Neural progenitor cell (in vitro differentiated cells): Measurements from ENCODE around the gene SLC19A1. TPM values are rescaled to one million over a fixed set of nuclear protein-coding genes. Genes with fewer than 3 reads are reported as not detected.
A peak's percentile ranks its signal among the peaks of the same experiment; 100 is the strongest.
"Not testable (repeated sequence)": the region's sequence is repeated elsewhere in the genome, so short reads cannot be mapped to it uniquely, and the experiment has no call there.

ENCODE experiments used
- DNase-seq: peaks from one replicate; pipeline ENCODE4 v3.0.0-alpha.2; 2016; ENCODE audit warnings: low spot score
- H2AFZ ChIP-seq: fragments of 200-600 bp; sonication (generic); replicated peaks from 2 replicates; pipeline ENCODE4 v1.6.1; 2016; ENCODE audit warnings: antibody characterized with exemption
- H3F3A ChIP-seq: fragments of 200-600 bp; sonication (generic); 2 replicates; pipeline ENCODE4 v1.6.1; 2016; ENCODE audit warnings: antibody characterized with exemption, low read depth
- H3K27ac ChIP-seq: fragments of 200-600 bp; sonication (generic); 2 replicates; pipeline ENCODE4 v1.5.1; 2016; ENCODE audit warnings: mild to moderate bottlenecking
- H3K27me3 ChIP-seq: fragments of 200-600 bp; sonication (generic); 2 replicates; pipeline ENCODE4 v1.6.1; 2016; ENCODE audit warnings: mild to moderate bottlenecking, moderate library complexity
- H3K36me3 ChIP-seq: fragments of 200-600 bp; sonication (generic); 2 replicates; pipeline ENCODE4 v1.5.1; 2016
- H3K4me1 ChIP-seq: fragments of 200-600 bp; sonication (generic); 2 replicates; pipeline ENCODE4 v1.6.1; 2016; ENCODE audit warnings: mixed run types
- H3K4me2 ChIP-seq: fragments of 200-600 bp; sonication (generic); 2 replicates; pipeline ENCODE4 v1.6.1; 2016
- H3K4me3 ChIP-seq: fragments of 200-600 bp; sonication (generic); 2 replicates; pipeline ENCODE4 v1.5.1; 2016
- H3K79me2 ChIP-seq: fragments of 200-600 bp; sonication (generic); 2 replicates; pipeline ENCODE4 v1.6.1; 2016; ENCODE audit warnings: low read depth
- H3K9ac ChIP-seq: fragments of 200-600 bp; sonication (generic); 2 replicates; pipeline ENCODE4 v1.6.1; 2016
- H3K9me3 ChIP-seq: fragments of 200-600 bp; sonication (generic); 2 replicates; pipeline ENCODE4 v1.5.1; 2016; ENCODE audit warnings: low read depth
- H4K20me1 ChIP-seq: fragments of 200-600 bp; sonication (generic); 2 replicates; pipeline ENCODE4 v1.6.1; 2016; ENCODE audit warnings: low read depth
- H3K27ac Mint-ChIP-seq: 3 replicates; pipeline ENCODE4 v1.8.0; 2021; ENCODE audit warnings: mixed read lengths
- H3K27me3 Mint-ChIP-seq: 2 replicates; pipeline ENCODE4 v1.8.0; 2022; ENCODE audit warnings: low read depth, mild to moderate bottlenecking, inconsistent platforms, moderate library complexity, mixed read lengths; ENCODE audit not compliant: insufficient read depth
- H3K36me3 Mint-ChIP-seq: 3 replicates; pipeline ENCODE4 v1.8.0; 2021; ENCODE audit warnings: mixed read lengths
- H3K4me1 Mint-ChIP-seq: 3 replicates; pipeline ENCODE4 v1.8.0; 2021; ENCODE audit warnings: mixed read lengths
- H3K4me3 Mint-ChIP-seq: 3 replicates; pipeline ENCODE4 v1.8.0; 2021; ENCODE audit warnings: mild to moderate bottlenecking, moderate library complexity, mixed read lengths
- H3K9me3 Mint-ChIP-seq: 3 replicates; pipeline ENCODE4 v1.8.0; 2020; ENCODE audit warnings: mixed read lengths
- EZH2 ChIP-seq: fragments of 200-600 bp; sonication (generic); IDR thresholded peaks from 2 replicates; pipeline ENCODE4 v1.6.1; 2017; ENCODE audit warnings: antibody characterized with exemption, mild to moderate bottlenecking, moderate library complexity
- EZH2phosphoT487 ChIP-seq: fragments of 200-600 bp; sonication (generic); IDR thresholded peaks from 2 replicates; pipeline ENCODE4 v1.6.1; 2017; ENCODE audit warnings: antibody characterized with exemption
- total RNA-seq: library from RNA; depleted of rRNA; stranded (reverse); fragments of >200 nt; gene quantifications from 2 replicates; pipeline ENCODE4 v1.2.3, GENCODE V29; 2015; ENCODE audit warnings: low replicate concordance
- TF ChIP-seq, protein P1 (sequence below): fragments of 200-600 bp; sonication (generic); IDR thresholded peaks from 2 replicates; pipeline ENCODE4 v1.5.1; 2017; ENCODE audit warnings: antibody characterized with exemption, mild to moderate bottlenecking

SLC19A1 gene
- total RNA-seq, 1 donor from 2014 or later: 7.7 TPM

DNA sequence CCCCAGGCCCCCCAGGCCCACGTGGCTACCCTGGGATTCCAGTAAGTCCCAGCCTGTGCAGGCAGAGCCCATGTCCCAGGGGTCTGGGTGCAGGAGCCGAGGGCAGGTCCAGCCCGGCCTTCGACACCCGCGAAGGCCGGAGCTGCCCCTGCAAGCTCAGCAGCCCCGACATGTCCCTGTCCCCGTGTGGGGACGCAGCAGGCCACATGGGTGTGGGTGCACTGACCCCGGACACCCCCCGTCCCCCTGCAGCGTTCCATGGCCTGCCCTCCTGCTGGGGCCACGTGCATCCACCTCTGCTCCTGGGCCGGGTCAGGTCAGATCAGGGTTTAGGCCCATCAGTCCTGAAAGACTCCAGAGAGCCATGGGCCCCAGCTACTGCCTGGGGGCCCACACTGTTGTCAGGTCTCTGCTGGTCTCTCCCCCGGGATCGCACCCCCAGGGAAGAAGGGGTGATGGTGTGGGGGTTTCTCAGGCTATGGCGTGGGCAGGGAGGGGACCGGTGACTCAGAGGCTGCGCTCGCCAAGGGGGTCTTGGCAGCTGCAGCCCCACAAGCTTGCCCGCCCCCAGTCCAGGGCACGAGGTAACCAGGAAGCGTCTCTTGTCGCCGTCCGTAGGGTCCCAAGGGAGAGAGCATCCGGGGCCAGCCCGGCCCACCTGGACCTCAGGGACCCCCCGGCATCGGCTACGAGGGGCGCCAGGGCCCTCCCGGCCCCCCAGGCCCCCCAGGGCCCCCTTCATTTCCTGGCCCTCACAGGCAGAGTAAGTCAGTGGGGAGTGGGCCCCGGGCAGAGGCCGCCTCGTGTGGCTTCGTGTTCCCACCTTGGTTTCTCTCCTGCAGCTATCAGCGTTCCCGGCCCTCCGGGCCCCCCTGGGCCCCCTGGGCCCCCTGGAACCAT is 37.5 kb downstream of the SLC19A1 start:
- Histone ChIP-seq H3F3A (no peaks in the 10 kb centered on the region), H3K79me2 (no peaks in the 10 kb centered on the region), H3K4me2 (no peak overlapping the region), H3K4me1 (peaks cover 3% of the 10 kb centered on the region), H3K36me3 (no peaks in the 10 kb centered on the region), H3K9ac (no peak overlapping the region), H3K4me3 (no peak overlapping the region), H4K20me1 (peaks cover 10% of the 10 kb centered on the region), H3K9me3 (no peaks in the 10 kb centered on the region), H3K27me3 (no peaks in the 10 kb centered on the region), H3K27ac (no peak overlapping the region), H2AFZ (no peak overlapping the region)
- Mint-ChIP-seq H3K27me3 (peaks cover 5% of the 10 kb centered on the region), H3K9me3 (no peaks in the 10 kb centered on the region), H3K36me3 (peaks cover 11% of the 10 kb centered on the region), H3K4me3 (no peak overlapping the region), H3K4me1 (peaks cover 5% of the 10 kb centered on the region), H3K27ac (peak overlapping the region; percentile 37)
- no peak for TF ChIP-seq EZH2
- TF ChIP-seq EZH2phosphoT487: no peak
- TF ChIP-seq, protein P1, sequence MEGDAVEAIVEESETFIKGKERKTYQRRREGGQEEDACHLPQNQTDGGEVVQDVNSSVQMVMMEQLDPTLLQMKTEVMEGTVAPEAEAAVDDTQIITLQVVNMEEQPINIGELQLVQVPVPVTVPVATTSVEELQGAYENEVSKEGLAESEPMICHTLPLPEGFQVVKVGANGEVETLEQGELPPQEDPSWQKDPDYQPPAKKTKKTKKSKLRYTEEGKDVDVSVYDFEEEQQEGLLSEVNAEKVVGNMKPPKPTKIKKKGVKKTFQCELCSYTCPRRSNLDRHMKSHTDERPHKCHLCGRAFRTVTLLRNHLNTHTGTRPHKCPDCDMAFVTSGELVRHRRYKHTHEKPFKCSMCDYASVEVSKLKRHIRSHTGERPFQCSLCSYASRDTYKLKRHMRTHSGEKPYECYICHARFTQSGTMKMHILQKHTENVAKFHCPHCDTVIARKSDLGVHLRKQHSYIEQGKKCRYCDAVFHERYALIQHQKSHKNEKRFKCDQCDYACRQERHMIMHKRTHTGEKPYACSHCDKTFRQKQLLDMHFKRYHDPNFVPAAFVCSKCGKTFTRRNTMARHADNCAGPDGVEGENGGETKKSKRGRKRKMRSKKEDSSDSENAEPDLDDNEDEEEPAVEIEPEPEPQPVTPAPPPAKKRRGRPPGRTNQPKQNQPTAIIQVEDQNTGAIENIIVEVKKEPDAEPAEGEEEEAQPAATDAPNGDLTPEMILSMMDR: no peak
- DNase-seq: no peak

DNA sequence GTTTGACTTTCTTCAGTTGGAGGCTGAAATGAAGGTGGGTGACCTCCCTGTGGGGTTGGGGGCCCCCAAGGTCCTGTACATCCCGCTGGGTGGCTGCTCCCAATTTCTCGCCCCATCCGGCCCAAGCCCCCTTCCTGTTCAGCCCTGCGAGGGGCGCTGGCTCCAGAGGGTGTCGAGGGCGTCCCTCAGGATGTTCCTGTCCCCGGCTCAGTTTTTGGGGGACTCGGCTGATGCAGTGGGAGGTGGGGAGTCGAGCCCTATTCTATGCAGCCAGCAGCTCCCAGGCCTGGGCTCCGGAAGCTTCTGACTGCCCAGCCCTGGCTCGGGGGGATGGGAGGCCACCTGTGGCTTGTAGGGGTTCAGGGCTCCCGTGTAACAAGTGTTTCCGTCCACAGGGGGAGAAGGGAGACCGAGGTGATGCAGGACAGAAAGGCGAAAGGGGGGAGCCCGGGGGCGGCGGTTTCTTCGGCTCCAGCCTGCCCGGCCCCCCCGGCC is 38.2 kb downstream of the SLC19A1 start:
- peaks cover 6% of the 10 kb centered on the region for H3K27me3 Mint-ChIP-seq
- H3K9ac ChIP-seq: no peak overlapping the region
- no peaks in the 10 kb centered on the region for H3K9me3 ChIP-seq
- no peak for DNase-seq
- H3K4me2 ChIP-seq: no peak overlapping the region
- H3K36me3 Mint-ChIP-seq: peaks cover 11% of the 10 kb centered on the region
- H3K4me3 ChIP-seq: no peak overlapping the region
- H3K36me3 ChIP-seq: no peaks in the 10 kb centered on the region
- no peak overlapping the region for H3K27ac ChIP-seq
- no peaks in the 10 kb centered on the region for H3K79me2 ChIP-seq
- peaks cover 5% of the 10 kb centered on the region for H3K4me1 Mint-ChIP-seq
- TF ChIP-seq EZH2phosphoT487 (no peak), EZH2 (no peak)
- TF ChIP-seq, protein P1: no peak
- H3K27me3 ChIP-seq: no peaks in the 10 kb centered on the region
- no peaks in the 10 kb centered on the region for H3K9me3 Mint-ChIP-seq
- H3K27ac Mint-ChIP-seq: no peak overlapping the region
- H2AFZ ChIP-seq: no peak overlapping the region
- H4K20me1 ChIP-seq: peaks cover 10% of the 10 kb centered on the region
- no peaks in the 10 kb centered on the region for H3F3A ChIP-seq
- H3K4me1 ChIP-seq: peaks cover 3% of the 10 kb centered on the region
- no peak overlapping the region for H3K4me3 Mint-ChIP-seq

DNA sequence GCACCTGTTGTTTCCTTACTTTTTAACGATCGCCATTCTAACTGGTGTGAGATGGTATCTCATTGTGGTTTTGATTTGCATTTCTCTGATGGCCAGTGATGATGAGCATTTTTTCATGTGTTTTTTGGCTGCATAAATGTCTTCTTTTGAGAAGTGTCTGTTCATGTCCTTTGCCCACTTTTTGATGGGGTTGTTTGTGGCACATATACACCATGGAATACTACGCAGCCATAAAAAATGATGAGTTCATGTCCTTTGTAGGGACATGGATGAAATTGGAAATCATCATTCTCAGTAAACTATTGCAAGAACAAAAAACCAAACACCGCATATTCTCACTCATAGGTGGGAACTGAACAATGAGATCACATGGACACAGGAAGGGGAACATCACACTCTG is 39.0 kb downstream of the SLC19A1 start:
- not testable (repeated sequence) for H3F3A ChIP-seq

DNA sequence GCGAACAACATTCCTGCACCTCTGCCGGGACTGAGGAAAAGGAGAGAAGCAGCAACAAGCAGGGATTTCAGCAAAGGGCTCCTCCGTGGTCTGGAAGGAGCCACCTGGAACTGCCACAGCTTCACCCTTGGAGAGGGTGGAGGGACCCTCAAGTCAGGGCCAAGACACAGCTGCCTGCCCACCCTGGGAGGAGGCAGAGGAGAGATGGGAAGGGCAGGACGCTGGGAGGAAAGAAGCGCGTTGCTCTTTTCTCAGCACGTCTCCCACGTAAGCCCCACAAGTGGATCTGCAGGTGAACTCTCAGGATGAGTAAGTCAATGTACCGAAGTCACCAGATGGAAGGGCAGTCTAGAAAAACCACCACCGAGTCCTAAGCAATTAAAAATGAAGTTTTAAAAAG is 39.6 kb downstream of the SLC19A1 start:
- no peaks in the 10 kb centered on the region for H3K4me1 Mint-ChIP-seq
- H3K79me2 ChIP-seq: no peaks in the 10 kb centered on the region
- no peak overlapping the region for H3K4me3 Mint-ChIP-seq
- H3K36me3 Mint-ChIP-seq: peaks cover 15% of the 10 kb centered on the region
- H3K27me3 ChIP-seq: no peaks in the 10 kb centered on the region
- no peak overlapping the region for H3K9ac ChIP-seq
- no peaks in the 10 kb centered on the region for H4K20me1 ChIP-seq
- H3K9me3 ChIP-seq: no peaks in the 10 kb centered on the region
- no peak overlapping the region for H2AFZ ChIP-seq
- TF ChIP-seq, protein P1: no peak
- TF ChIP-seq EZH2 (no peak), EZH2phosphoT487 (no peak)
- H3K36me3 ChIP-seq: no peaks in the 10 kb centered on the region
- H3K4me2 ChIP-seq: no peak overlapping the region
- H3K27me3 Mint-ChIP-seq: peaks cover 4% of the 10 kb centered on the region
- no peak overlapping the region for H3K4me3 ChIP-seq
- no peak for DNase-seq
- no peaks in the 10 kb centered on the region for H3K4me1 ChIP-seq
- H3K9me3 Mint-ChIP-seq: no peaks in the 10 kb centered on the region
- H3K27ac Mint-ChIP-seq: no peak overlapping the region
- H3K27ac ChIP-seq: no peak overlapping the region
- H3F3A ChIP-seq: no peaks in the 10 kb centered on the region

More for the DNA sequence above, 39.0 kb downstream of the SLC19A1 start:
- H3K27ac Mint-ChIP-seq, H3K27me3 ChIP-seq, H3K4me3 ChIP-seq, H3K27me3 Mint-ChIP-seq, H3K27ac ChIP-seq, H3K9ac ChIP-seq, H3K4me3 Mint-ChIP-seq, H2AFZ ChIP-seq, H3K4me2 ChIP-seq, DNase-seq, H3K79me2 ChIP-seq, H3K4me1 Mint-ChIP-seq, H3K9me3 ChIP-seq, H3K4me1 ChIP-seq, H4K20me1 ChIP-seq, H3K9me3 Mint-ChIP-seq, H3K36me3 ChIP-seq: not testable (repeated sequence)
- H3K36me3 Mint-ChIP-seq: peaks cover 17% of the 10 kb centered on the region
